Kidney epithelial cell (primary cell): ENCODE data around the gene HOXA13. TPM values are rescaled to one million over a fixed set of nuclear protein-coding genes. Genes with fewer than 3 reads are reported as not detected.

Experiments used
- DNase-seq: peaks from one replicate; pipeline ENCODE4 v3.0.0-alpha.2; 2010; ENCODE audit warnings: low read depth
- H3K27me3 ChIP-seq: 2 replicates; pipeline ENCODE4 v1.6.0; 2011; ENCODE audit warnings: low read length; ENCODE audit not compliant: control insufficient read depth, insufficient read depth
- H3K36me3 ChIP-seq: 2 replicates; pipeline ENCODE4 v1.5.1; 2011; ENCODE audit warnings: low read length; ENCODE audit not compliant: control insufficient read depth, insufficient read depth
- H3K4me3 ChIP-seq: 2 replicates; pipeline ENCODE4 v1.5.1; 2011; ENCODE audit warnings: low read depth, mild to moderate bottlenecking, control low read depth, low read length
- total RNA-seq: library from RNA; depleted of rRNA; stranded (reverse); fragments of >200 nt; gene quantifications from 2 replicates; pipeline ENCODE4 v1.2.3, GENCODE V29; 2015
- TF ChIP-seq, protein P1 (sequence below): IDR thresholded peaks from 2 replicates; pipeline ENCODE4 v1.5.1; 2011; ENCODE audit warnings: mild to moderate bottlenecking, moderate library complexity, low read length, control low read depth, inconsistent platforms; ENCODE audit not compliant: insufficient read depth, poor library complexity, severe bottlenecking

Gene HOXA13
- total RNA-seq, 1 donor from 2014 or later, result not detected

DNA sequence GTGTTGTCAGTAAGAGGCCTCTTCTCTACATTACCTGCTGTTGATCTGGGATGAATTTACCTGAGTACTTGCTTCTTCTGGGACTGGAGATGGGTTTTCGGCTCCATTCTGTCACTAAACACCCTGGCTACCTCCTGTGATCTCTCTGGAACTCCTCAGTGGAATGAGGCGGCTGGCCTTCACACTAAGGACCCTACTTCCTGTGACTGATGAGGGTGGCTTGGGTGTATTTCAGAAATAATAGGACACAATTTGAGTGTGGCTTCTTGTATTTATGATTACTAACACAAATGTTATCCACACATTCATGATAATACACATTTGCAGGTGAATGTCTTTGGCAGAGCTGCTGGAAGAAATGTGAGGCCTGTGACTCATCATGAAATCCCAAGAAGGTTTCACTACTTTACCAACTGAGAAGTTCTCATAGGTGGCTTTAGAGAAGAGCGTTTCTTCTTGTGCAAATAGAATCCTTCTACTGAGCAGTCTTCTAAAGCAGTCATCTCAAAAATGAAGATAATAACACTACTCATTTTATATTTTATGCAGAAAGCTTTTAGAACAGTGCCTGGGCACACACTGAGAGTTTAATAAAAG is 21.4 kb upstream of the HOXA13 start:
- no peak overlapping the region for H3K4me3 ChIP-seq
- TF ChIP-seq, protein P1, sequence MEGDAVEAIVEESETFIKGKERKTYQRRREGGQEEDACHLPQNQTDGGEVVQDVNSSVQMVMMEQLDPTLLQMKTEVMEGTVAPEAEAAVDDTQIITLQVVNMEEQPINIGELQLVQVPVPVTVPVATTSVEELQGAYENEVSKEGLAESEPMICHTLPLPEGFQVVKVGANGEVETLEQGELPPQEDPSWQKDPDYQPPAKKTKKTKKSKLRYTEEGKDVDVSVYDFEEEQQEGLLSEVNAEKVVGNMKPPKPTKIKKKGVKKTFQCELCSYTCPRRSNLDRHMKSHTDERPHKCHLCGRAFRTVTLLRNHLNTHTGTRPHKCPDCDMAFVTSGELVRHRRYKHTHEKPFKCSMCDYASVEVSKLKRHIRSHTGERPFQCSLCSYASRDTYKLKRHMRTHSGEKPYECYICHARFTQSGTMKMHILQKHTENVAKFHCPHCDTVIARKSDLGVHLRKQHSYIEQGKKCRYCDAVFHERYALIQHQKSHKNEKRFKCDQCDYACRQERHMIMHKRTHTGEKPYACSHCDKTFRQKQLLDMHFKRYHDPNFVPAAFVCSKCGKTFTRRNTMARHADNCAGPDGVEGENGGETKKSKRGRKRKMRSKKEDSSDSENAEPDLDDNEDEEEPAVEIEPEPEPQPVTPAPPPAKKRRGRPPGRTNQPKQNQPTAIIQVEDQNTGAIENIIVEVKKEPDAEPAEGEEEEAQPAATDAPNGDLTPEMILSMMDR, result no peak
- DNase-seq, result no peak
- H3K36me3 ChIP-seq, result no peaks in the 10 kb centered on the region
- H3K27me3 ChIP-seq, result peaks cover 68% of the 10 kb centered on the region

DNA sequence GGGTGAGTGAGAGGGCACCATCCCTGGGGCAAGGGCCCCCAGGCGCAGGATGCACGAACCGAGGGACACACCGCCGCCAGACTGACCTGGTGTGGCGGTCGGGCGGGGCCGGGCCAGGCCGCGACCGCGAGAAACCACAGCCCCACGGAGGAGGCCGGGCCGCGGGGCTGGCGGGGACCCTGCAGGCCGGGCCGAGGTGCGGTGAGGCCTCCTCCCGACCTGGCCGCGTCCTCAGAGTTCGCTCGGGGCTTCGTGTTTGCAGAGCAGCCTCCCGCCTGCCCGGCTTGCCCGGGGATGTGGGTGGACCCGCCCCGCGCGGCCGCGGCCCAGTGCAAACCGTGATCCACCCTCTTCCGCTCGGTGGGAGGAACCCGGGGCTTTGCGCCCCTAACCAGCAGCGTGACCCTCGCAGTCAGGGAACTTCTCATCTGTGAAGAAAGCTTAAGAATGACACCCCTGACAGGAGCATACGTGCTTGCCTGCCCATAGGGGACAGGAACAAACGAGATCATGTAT is 20.6 kb upstream of the HOXA13 start:
- Histone ChIP-seq H3K27me3 (peaks cover 68% of the 10 kb centered on the region), H3K36me3 (no peaks in the 10 kb centered on the region), H3K4me3 (no peak overlapping the region)
- TF ChIP-seq, protein P1, result no peak
- no peak for DNase-seq

DNA sequence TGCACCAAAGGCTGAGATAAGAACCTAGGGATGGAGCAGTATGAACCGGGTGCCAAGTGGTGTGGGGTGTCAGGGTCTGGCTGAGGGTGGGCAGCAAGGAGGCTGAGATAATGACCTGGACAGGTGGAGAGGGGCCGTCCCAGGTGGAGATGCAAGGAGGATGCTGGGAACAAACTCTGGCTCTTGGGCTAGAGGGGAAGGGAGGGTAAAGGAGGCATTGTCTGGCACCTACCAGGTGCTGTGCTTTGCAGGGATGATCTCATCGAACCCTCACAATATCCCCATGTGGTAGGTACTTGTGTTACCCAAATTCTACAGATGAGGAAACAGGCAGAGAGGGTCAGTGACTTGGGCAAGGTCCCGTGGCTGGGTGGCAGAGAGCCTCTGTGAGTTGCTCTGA is 19.9 kb upstream of the HOXA13 start:
- Histone ChIP-seq H3K4me3 (no peak overlapping the region), H3K36me3 (no peaks in the 10 kb centered on the region), H3K27me3 (peaks cover 68% of the 10 kb centered on the region)
- TF ChIP-seq, protein P1, result no peak
- no peak for DNase-seq

DNA sequence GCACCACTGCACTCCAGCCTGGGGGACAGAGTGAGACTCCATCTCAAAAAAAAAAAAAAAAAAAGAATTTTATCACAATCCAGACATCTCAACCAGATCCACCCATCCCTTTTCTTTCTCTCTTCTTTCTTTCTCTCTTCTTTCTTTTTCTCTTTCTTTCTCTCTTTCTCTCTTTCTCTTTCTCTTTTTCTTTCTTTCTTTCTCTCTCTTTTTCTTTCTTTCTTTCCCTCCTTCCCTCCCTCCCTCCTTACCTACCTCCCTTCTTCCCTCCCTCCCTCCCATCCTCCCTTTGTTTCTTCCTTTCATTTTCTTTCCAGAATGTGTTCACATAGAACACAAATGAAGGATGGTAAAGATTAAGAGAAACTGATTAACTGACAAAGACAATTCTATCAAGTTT is 18.1 kb upstream of the HOXA13 start:
- no peak overlapping the region for H3K4me3 ChIP-seq
- DNase-seq, result no peak
- H3K27me3 ChIP-seq, result peaks cover 75% of the 10 kb centered on the region
- TF ChIP-seq, protein P1, result no peak
- H3K36me3 ChIP-seq, result no peaks in the 10 kb centered on the region

DNA sequence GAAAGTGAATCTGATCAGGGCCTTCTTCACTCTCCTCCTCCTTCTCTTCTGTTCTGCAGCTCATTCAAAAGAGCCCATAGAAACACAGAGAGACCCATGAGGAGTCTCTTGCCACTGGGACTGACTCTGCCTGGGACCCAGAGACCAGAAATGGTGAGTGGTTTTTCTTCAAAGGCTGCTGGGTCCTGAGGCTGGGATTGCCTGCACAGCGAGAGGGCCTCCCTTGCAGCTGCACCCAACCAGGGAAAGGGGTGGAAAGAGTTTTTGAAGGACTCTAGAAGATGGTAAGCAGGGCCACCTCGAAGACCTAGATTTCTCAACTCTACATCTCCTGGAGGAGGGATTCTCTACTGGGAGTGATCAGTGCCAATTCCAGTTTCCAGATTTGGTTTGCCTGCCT is 15.5 kb upstream of the HOXA13 start:
- TF ChIP-seq, protein P1, result no peak
- peaks cover 81% of the 10 kb centered on the region for H3K27me3 ChIP-seq
- H3K4me3 ChIP-seq, result no peak overlapping the region
- DNase-seq, result no peak
- H3K36me3 ChIP-seq, result no peaks in the 10 kb centered on the region
